Measurements from ENCODE around the gene DAG1. TPM values are rescaled to one million over a fixed set of nuclear protein-coding genes. Genes with fewer than 3 reads are reported as not detected.

Gene DAG1
- total RNA-seq, 1 experiment from 2014 or later = 111 TPM

DNA sequence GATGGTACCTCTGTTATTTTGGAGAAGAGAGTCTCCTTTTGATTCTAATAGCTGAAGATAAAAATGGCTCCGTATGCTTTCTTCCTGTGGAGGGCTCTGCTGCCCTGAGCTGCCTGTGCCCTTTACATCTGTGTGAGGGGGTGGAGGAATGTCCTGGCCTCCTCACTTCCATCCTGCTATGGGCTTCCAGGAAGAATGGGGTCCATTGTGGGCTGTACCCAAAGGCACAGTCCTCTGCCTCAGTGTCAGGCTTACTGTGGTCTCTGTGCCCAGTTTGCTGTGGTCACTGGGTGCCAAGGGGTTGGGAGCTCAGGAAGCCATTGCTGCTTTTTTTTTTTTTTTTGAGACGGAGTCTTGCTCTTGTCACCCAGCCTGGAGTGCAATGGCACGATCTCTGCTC lies 14.4 kb downstream of the DAG1 start:
- H3K27ac ChIP-seq (ENCODE audit: low read length) = no peak overlapping the region
- no peaks in the 10 kb centered on the region for H4K20me1 ChIP-seq (ENCODE audit: low read length)
- BruUV-seq (replicated peaks) = no TSS peak
- no peak overlapping the region for H3K9ac ChIP-seq (ENCODE audit: low read length)
- CTCF ChIA-PET = no interaction called here
- H2AFZ ChIP-seq (ENCODE audit: low read length) = no peak overlapping the region
- H3K79me2 ChIP-seq (ENCODE audit: low read length) = peaks cover 29% of the 10 kb centered on the region
- H3K9me2 ChIP-seq (replicated peaks; ENCODE audit: low read length) = no peaks in the 10 kb centered on the region
- no peaks in the 10 kb centered on the region for H3F3A ChIP-seq (ENCODE audit: low read length, unreplicated experiment)
- POLR2A ChIA-PET (ENCODE audit: unreplicated experiment) = no interaction called here
- H3K4me1 ChIP-seq (ENCODE audit: insufficient read depth, low read length) = no peaks in the 10 kb centered on the region
- ATAC-seq (no peak), DNase-seq (no peak)
- TF ChIP-seq, protein P1, sequence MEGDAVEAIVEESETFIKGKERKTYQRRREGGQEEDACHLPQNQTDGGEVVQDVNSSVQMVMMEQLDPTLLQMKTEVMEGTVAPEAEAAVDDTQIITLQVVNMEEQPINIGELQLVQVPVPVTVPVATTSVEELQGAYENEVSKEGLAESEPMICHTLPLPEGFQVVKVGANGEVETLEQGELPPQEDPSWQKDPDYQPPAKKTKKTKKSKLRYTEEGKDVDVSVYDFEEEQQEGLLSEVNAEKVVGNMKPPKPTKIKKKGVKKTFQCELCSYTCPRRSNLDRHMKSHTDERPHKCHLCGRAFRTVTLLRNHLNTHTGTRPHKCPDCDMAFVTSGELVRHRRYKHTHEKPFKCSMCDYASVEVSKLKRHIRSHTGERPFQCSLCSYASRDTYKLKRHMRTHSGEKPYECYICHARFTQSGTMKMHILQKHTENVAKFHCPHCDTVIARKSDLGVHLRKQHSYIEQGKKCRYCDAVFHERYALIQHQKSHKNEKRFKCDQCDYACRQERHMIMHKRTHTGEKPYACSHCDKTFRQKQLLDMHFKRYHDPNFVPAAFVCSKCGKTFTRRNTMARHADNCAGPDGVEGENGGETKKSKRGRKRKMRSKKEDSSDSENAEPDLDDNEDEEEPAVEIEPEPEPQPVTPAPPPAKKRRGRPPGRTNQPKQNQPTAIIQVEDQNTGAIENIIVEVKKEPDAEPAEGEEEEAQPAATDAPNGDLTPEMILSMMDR (conservative IDR thresholded peaks at IDR 0.05; ENCODE audit: low read depth, low read length) = no peak
- TF ChIP-seq EZH2 (IDR thresholded peaks at IDR 0.05; ENCODE audit: low read length, unreplicated experiment) = no peak
- TF ChIP-seq EZH2phosphoT487 (IDR thresholded peaks at IDR 0.05; ENCODE audit: borderline replicate concordance, low read length) = no peak
- H3K27me3 ChIP-seq (ENCODE audit: low read length) = no peaks in the 10 kb centered on the region
- no peaks in the 10 kb centered on the region for H3K9me3 ChIP-seq (ENCODE audit: low read length)
- no peak overlapping the region for H3K4me2 ChIP-seq (ENCODE audit: low read length)
- peaks cover 15% of the 10 kb centered on the region for H3K36me3 ChIP-seq (ENCODE audit: low read depth, low read length)
- H3K4me3 ChIP-seq (ENCODE audit: low read length) = no peak overlapping the region
- intact Hi-C loops (cut with micrococcal nuclease) = no loop called here

DNA sequence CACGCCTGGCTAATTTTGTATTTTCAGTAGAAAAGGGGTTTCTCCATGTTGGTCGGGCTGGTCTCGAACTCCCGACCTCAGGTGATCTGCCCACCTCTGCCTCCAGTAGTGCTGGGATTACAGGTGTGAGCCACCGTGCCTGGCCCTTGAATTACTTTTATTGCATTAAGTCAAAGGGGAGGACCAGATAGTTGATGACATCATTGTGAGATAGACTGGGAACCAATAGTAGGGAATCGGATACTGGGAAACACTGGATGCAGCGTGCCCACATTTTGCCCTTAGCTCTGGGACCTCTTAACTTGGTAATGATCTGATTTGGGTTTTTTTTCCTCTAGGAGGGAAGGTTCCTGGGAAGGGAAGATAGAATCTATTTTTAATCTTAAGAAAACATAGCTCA lies 19.2 kb downstream of the DAG1 start:
- no peaks in the 10 kb centered on the region for H4K20me1 ChIP-seq (ENCODE audit: low read length)
- BruUV-seq (replicated peaks) = no TSS peak

GRCh38 chr3:49492969-49493368 lies 22.9 kb downstream of the DAG1 start:
- BruUV-seq (replicated peaks) = no TSS peak
- no peak for ATAC-seq
- TF ChIP-seq, protein P1 (conservative IDR thresholded peaks at IDR 0.05; ENCODE audit: low read depth, low read length) = no peak
- TF ChIP-seq EZH2 (IDR thresholded peaks at IDR 0.05; ENCODE audit: low read length, unreplicated experiment) (no peak), EZH2phosphoT487 (IDR thresholded peaks at IDR 0.05; ENCODE audit: borderline replicate concordance, low read length) (no peak)
- no peaks in the 10 kb centered on the region for H4K20me1 ChIP-seq (ENCODE audit: low read length)
- peaks cover 7% of the 10 kb centered on the region; the same call in 1 of the 2 replicates for H3K79me2 ChIP-seq (ENCODE audit: low read length)
- H3K36me3 ChIP-seq (ENCODE audit: low read depth, low read length) = peaks cover 11% of the 10 kb centered on the region
- no peak overlapping the region for H2AFZ ChIP-seq (ENCODE audit: low read length)
- H3K9me3 ChIP-seq (ENCODE audit: low read length) = no peaks in the 10 kb centered on the region
- H3K9ac ChIP-seq (ENCODE audit: low read length) = no peak overlapping the region
- no peaks in the 10 kb centered on the region for H3K4me1 ChIP-seq (ENCODE audit: insufficient read depth, low read length)
- H3K9me2 ChIP-seq (replicated peaks; ENCODE audit: low read length) = no peaks in the 10 kb centered on the region
- H3K27me3 ChIP-seq (ENCODE audit: low read length) = no peaks in the 10 kb centered on the region
- no peak overlapping the region for H3K27ac ChIP-seq (ENCODE audit: low read length)
- POLR2A ChIA-PET (ENCODE audit: unreplicated experiment) = no interaction called here
- H3F3A ChIP-seq (ENCODE audit: low read length, unreplicated experiment) = no peaks in the 10 kb centered on the region
- CTCF ChIA-PET = no interaction called here
- no peak overlapping the region for H3K4me2 ChIP-seq (ENCODE audit: low read length)
- intact Hi-C loops (cut with micrococcal nuclease) = no loop called here
- H3K4me3 ChIP-seq (ENCODE audit: low read length) = no peak overlapping the region
- no peak for DNase-seq

More for the DNA sequence above, 19.2 kb downstream of the DAG1 start:
- TF ChIP-seq EZH2 (IDR thresholded peaks at IDR 0.05; ENCODE audit: low read length, unreplicated experiment) (no peak), EZH2phosphoT487 (IDR thresholded peaks at IDR 0.05; ENCODE audit: borderline replicate concordance, low read length) (no peak)
- TF ChIP-seq, protein P1 (conservative IDR thresholded peaks at IDR 0.05; ENCODE audit: low read depth, low read length) = no peak
- Histone ChIP-seq H3K79me2 (ENCODE audit: low read length) (peaks cover 12% of the 10 kb centered on the region), H3F3A (ENCODE audit: low read length, unreplicated experiment) (no peaks in the 10 kb centered on the region), H3K27me3 (ENCODE audit: low read length) (no peaks in the 10 kb centered on the region), H3K9ac (ENCODE audit: low read length) (no peak overlapping the region), H2AFZ (ENCODE audit: low read length) (no peak overlapping the region), H3K36me3 (ENCODE audit: low read depth, low read length) (peaks cover 13% of the 10 kb centered on the region), H3K4me2 (ENCODE audit: low read length) (no peak overlapping the region), H3K27ac (ENCODE audit: low read length) (no peak overlapping the region), H3K4me1 (ENCODE audit: insufficient read depth, low read length) (no peaks in the 10 kb centered on the region), H3K4me3 (ENCODE audit: low read length) (no peak overlapping the region), H3K9me3 (ENCODE audit: low read length) (no peaks in the 10 kb centered on the region), H3K9me2 (replicated peaks; ENCODE audit: low read length) (no peaks in the 10 kb centered on the region)
- CTCF ChIA-PET = interaction anchor here (0.6 kb wide), 1 partner anchor 24 kb away, joined by 7 read pairs; no protein-coding TSS in a partner anchor
- DNase-seq (no peak), ATAC-seq (no peak)
- POLR2A ChIA-PET (ENCODE audit: unreplicated experiment) = no interaction called here
- intact Hi-C loops (cut with micrococcal nuclease) = no loop called here

Measured in PC-3 (cell line).